H1 (cell line): Measurements from ENCODE around the gene ANKRD29. TPM values are rescaled to one million over a fixed set of nuclear protein-coding genes. Genes with fewer than 3 reads are reported as not detected.

ENCODE experiments used
- BACH1 ChIP-seq: IDR thresholded peaks from 2 replicates; pipeline ENCODE4 v1.6.1; 2012; ENCODE audit warnings: low read length, improper control_type of control experiment
- CBX8 ChIP-seq: fragments of 300-800, 300-1000 bp; sonication (generic); IDR thresholded peaks from 2 replicates; pipeline ENCODE4 v1.7.1; 2016; ENCODE audit warnings: low read depth, low read length, borderline replicate concordance
- EP300 ChIP-seq, 2 experiments: IDR thresholded peaks; 1 replicate in 1 of 2; 2 replicates in 1 of 2; pipeline ENCODE4 v1.6.1; 2011 to 2012; ENCODE audit warnings: low read depth in 2 of 2, low read length in 2 of 2, mild to moderate bottlenecking in 2 of 2, borderline replicate concordance in 1 of 2, inconsistent platforms in 1 of 2, moderate library complexity in 1 of 2
- EZH2 ChIP-seq: fragments of 200-600 bp; sonication (generic); IDR thresholded peaks from 2 replicates; pipeline ENCODE4 v1.7.1; 2012; ENCODE audit warnings: low read depth, mild to moderate bottlenecking, moderate library complexity, low read length, inconsistent platforms; ENCODE audit not compliant: severe bottlenecking
- HDAC2 ChIP-seq, 2 experiments: fragments of 300-600 bp in 1 of 2; sonication (generic) in 1 of 2; IDR thresholded peaks; 2 replicates each; pipeline ENCODE4 v1.6.1; 2011 to 2012; ENCODE audit warnings: low read depth in 2 of 2, low read length in 2 of 2, mild to moderate bottlenecking in 2 of 2, moderate library complexity in 2 of 2, borderline replicate concordance in 1 of 2, inconsistent platforms in 1 of 2
- JUND ChIP-seq: IDR thresholded peaks from 2 replicates; pipeline ENCODE4 v1.6.1; 2011; ENCODE audit warnings: mild to moderate bottlenecking, improper control_type of control experiment, low read length
- KDM5A ChIP-seq: fragments of 200-600 bp; IDR thresholded peaks from 2 replicates; pipeline ENCODE4 v1.7.1; 2012; ENCODE audit warnings: mild to moderate bottlenecking, low read length, inconsistent platforms, mixed read lengths
- RAD21 ChIP-seq, 2 experiments: IDR thresholded peaks in 1 of 2; conservative IDR thresholded peaks in 1 of 2; 2 replicates each; pipeline ENCODE4 v1.6.1; 2011; ENCODE audit warnings: low read depth in 2 of 2, low read length in 2 of 2, improper control_type of control experiment in 1 of 2, inconsistent platforms in 1 of 2, mild to moderate bottlenecking in 1 of 2, moderate library complexity in 1 of 2
- SIRT6 ChIP-seq: IDR thresholded peaks from one replicate; pipeline ENCODE4 v1.7.1; 2012; ENCODE audit warnings: low read length, inconsistent platforms
- polyA plus RNA-seq, 7 experiments: library from polyadenylated mRNA; depleted of rRNA in 3 of 7; stranded (reverse) in 5 of 7; unstranded in 2 of 7; fragments of >200 nt in 5 of 7; fragments of 200-250 nt in 2 of 7; gene quantifications; 1 replicate in 5 of 7; 2 replicates in 1 of 7; 4 replicates in 1 of 7; pipeline versions ENCODE4 v1.2.1 to v1.2.3, GENCODE V29; 2011 to 2013; ENCODE audit warnings: missing spikeins in 2 of 7, mixed read lengths in 2 of 7
- total RNA-seq: library from RNA; stranded (reverse); fragmentation: NEBNext Ultra II Directional; extraction: Animal tissue kit (Norgen Biotek cat#: 25700); gene quantifications from 2 replicates; pipeline ENCODE4 v1.2.1, GENCODE V29; 2021
- TF ChIP-seq, protein P1 (sequence below): fragments of 300-600 bp; sonication (generic); IDR thresholded peaks from 2 replicates; pipeline ENCODE4 v1.7.1; 2012; ENCODE audit warnings: low read length, moderate library complexity, mild to moderate bottlenecking, inconsistent platforms; ENCODE audit not compliant: insufficient replicate concordance
- TF ChIP-seq, protein P2 (sequence below): IDR thresholded peaks from 2 replicates; pipeline ENCODE4 v1.6.1; 2012; ENCODE audit warnings: inconsistent platforms

Gene ANKRD29
- total and polyA plus RNA-seq, 2 of the 8 experiments (the other 6 are each of a cell fraction or from before 2014, with no cell fraction given): 3.0 to 7.3 TPM

DNA sequence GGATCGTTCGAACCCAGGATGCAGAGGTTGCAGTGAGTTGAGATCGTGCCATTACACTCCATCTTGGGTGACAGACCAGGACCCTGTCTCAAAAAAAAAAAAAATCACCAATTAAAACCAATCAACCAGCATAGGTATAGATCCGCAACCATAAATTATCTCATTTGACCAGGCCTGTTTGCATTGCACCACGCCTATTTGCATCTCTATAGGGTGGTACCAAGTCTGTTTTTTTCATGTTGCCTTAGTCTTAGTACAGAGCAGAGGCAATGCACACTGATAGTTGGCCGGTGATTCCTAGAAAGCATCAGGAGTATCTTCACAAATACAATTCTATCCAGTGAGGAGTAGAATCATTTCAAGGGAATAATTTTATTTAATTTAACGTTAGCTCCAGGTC, 67.1 kb downstream of the ANKRD29 start (continued):
- TF ChIP-seq, protein P1, sequence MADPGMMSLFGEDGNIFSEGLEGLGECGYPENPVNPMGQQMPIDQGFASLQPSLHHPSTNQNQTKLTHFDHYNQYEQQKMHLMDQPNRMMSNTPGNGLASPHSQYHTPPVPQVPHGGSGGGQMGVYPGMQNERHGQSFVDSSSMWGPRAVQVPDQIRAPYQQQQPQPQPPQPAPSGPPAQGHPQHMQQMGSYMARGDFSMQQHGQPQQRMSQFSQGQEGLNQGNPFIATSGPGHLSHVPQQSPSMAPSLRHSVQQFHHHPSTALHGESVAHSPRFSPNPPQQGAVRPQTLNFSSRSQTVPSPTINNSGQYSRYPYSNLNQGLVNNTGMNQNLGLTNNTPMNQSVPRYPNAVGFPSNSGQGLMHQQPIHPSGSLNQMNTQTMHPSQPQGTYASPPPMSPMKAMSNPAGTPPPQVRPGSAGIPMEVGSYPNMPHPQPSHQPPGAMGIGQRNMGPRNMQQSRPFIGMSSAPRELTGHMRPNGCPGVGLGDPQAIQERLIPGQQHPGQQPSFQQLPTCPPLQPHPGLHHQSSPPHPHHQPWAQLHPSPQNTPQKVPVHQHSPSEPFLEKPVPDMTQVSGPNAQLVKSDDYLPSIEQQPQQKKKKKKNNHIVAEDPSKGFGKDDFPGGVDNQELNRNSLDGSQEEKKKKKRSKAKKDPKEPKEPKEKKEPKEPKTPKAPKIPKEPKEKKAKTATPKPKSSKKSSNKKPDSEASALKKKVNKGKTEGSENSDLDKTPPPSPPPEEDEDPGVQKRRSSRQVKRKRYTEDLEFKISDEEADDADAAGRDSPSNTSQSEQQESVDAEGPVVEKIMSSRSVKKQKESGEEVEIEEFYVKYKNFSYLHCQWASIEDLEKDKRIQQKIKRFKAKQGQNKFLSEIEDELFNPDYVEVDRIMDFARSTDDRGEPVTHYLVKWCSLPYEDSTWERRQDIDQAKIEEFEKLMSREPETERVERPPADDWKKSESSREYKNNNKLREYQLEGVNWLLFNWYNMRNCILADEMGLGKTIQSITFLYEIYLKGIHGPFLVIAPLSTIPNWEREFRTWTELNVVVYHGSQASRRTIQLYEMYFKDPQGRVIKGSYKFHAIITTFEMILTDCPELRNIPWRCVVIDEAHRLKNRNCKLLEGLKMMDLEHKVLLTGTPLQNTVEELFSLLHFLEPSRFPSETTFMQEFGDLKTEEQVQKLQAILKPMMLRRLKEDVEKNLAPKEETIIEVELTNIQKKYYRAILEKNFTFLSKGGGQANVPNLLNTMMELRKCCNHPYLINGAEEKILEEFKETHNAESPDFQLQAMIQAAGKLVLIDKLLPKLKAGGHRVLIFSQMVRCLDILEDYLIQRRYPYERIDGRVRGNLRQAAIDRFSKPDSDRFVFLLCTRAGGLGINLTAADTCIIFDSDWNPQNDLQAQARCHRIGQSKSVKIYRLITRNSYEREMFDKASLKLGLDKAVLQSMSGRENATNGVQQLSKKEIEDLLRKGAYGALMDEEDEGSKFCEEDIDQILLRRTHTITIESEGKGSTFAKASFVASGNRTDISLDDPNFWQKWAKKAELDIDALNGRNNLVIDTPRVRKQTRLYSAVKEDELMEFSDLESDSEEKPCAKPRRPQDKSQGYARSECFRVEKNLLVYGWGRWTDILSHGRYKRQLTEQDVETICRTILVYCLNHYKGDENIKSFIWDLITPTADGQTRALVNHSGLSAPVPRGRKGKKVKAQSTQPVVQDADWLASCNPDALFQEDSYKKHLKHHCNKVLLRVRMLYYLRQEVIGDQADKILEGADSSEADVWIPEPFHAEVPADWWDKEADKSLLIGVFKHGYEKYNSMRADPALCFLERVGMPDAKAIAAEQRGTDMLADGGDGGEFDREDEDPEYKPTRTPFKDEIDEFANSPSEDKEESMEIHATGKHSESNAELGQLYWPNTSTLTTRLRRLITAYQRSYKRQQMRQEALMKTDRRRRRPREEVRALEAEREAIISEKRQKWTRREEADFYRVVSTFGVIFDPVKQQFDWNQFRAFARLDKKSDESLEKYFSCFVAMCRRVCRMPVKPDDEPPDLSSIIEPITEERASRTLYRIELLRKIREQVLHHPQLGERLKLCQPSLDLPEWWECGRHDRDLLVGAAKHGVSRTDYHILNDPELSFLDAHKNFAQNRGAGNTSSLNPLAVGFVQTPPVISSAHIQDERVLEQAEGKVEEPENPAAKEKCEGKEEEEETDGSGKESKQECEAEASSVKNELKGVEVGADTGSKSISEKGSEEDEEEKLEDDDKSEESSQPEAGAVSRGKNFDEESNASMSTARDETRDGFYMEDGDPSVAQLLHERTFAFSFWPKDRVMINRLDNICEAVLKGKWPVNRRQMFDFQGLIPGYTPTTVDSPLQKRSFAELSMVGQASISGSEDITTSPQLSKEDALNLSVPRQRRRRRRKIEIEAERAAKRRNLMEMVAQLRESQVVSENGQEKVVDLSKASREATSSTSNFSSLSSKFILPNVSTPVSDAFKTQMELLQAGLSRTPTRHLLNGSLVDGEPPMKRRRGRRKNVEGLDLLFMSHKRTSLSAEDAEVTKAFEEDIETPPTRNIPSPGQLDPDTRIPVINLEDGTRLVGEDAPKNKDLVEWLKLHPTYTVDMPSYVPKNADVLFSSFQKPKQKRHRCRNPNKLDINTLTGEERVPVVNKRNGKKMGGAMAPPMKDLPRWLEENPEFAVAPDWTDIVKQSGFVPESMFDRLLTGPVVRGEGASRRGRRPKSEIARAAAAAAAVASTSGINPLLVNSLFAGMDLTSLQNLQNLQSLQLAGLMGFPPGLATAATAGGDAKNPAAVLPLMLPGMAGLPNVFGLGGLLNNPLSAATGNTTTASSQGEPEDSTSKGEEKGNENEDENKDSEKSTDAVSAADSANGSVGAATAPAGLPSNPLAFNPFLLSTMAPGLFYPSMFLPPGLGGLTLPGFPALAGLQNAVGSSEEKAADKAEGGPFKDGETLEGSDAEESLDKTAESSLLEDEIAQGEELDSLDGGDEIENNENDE: no peak
- TF ChIP-seq RAD21 (IDR thresholded peaks at IDR 0.05 in 1 of 2, conservative IDR thresholded peaks at IDR 0.05 in 1 of 2; ENCODE audit: low read depth in 2 of 2, low read length in 2 of 2): no peak
- TF ChIP-seq JUND: no peak
- TF ChIP-seq, protein P2, sequence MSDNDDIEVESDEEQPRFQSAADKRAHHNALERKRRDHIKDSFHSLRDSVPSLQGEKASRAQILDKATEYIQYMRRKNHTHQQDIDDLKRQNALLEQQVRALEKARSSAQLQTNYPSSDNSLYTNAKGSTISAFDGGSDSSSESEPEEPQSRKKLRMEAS: no peak
- no peak for TF ChIP-seq CBX8
- no peak for TF ChIP-seq KDM5A
- TF ChIP-seq HDAC2 (IDR thresholded peaks at IDR 0.05; ENCODE audit: borderline replicate concordance in 1 of 2, low read depth in 2 of 2, low read length in 2 of 2): no peak
- TF ChIP-seq BACH1: no peak
- no peak for TF ChIP-seq EZH2
- no peak for TF ChIP-seq EP300 (IDR thresholded peaks at IDR 0.05; ENCODE audit: borderline replicate concordance in 1 of 2, low read depth in 2 of 2, low read length in 2 of 2)
- TF ChIP-seq SIRT6: no peak
